MG63 (cell line): Measurements from ENCODE around the gene SH2D2A. TPM values are rescaled to one million over a fixed set of nuclear protein-coding genes. Genes with fewer than 3 reads are reported as not detected.

ENCODE experiments used
- DNase-seq: peaks from one replicate; pipeline ENCODE4 v3.0.0-alpha.2; 2020
- H3K27me3 ChIP-seq: fragments of 250-450 bp; sonication (Bioruptor Pico); 2 replicates; pipeline ENCODE4 v1.5.1; 2020; ENCODE audit warnings: mild to moderate bottlenecking, moderate library complexity
- H3K36me3 ChIP-seq: fragments of 250-450 bp; sonication (Bioruptor Pico); 2 replicates; pipeline ENCODE4 v1.5.1; 2020; ENCODE audit warnings: mild to moderate bottlenecking, moderate library complexity
- H3K4me3 ChIP-seq: fragments of 250-450 bp; sonication (Bioruptor Pico); 2 replicates; pipeline ENCODE4 v1.5.1; 2020; ENCODE audit warnings: mild to moderate bottlenecking, moderate library complexity
- H3K9me3 ChIP-seq: fragments of 250-450 bp; sonication (Bioruptor Pico); 2 replicates; pipeline ENCODE4 v1.5.1; 2020; ENCODE audit warnings: mild to moderate bottlenecking, moderate library complexity
- total RNA-seq: library from RNA; depleted of rRNA; stranded (reverse); fragments of >200 nt; shearing (Covaris generic); gene quantifications from 2 replicates; pipeline ENCODE4 v1.2.3, GENCODE V29; 2014; ENCODE audit warnings: low replicate concordance

The SH2D2A gene
- total RNA-seq, 1 experiment from 2014 or later, result not detected

DNA sequence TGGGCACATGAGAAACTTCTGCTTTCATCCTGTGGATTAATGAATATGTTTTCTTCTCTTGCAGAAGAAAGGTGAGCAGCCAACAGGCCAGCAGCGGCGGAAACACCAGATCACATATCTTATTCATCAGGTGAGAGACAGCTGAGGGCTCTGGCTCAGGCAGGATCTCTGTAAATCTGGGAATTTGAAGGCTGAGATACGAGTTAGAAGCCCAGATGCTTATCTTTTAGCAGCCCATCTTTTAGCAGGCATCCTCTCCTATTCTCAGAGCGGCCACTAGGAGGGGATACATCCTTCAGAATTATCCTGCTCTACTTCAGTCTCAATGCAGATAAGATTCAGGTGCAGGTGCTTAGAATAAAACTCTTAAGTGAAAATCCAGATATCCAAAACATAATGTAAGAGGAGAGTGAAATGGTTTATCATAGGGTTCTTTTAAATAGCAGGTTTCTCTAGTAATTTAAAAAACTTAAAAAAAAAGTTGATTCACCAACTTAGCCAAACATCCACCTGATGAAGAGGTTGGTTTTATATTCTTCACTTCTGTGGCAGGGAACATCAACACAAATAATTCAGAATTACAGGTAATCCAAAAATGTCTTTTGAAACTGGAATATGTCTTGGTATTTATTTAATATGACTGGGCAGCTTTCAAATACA is 19.3 kb downstream of the SH2D2A start:
- Histone ChIP-seq H3K4me3 (no peak overlapping the region), H3K27me3 (no peaks in the 10 kb centered on the region), H3K36me3 (peaks cover 90% of the 10 kb centered on the region), H3K9me3 (no peaks in the 10 kb centered on the region)
- DNase-seq, result no peak

DNA sequence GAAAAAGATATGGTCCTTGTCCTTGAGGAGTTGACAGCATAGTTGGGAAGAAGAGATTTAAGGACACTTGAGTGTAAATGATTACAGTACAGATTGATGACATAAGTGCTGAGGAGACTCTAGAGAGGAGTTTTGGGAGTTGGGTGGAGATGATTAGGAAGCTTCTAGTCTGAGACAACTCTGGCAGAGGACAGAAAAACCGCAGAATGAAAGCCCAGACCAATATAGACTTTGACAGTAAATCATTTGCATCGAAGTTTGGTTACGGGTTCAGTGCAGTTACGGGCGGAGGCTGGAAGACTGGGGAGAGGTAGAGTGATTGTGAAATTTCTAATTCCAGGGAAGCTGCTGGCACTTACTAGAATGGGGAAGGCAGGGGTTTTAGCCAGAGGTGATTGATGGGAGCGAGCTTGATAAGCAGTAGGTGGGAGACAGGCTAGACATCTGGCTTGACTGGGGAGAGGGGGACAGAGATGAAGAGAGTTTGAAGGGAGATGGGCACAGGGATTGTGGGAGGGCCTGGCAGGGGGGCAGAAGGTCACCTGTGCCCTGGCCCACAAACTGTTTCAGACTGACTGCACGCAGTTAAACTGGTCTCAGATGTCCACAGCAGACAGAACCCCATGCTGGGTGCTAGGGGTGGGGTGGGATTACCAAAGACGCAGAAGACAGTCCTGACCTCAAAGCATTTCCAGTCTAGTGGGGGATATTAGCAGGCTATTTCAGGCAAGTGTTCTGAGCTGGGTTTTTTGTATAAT is 20.1 kb downstream of the SH2D2A start:
- Histone ChIP-seq H3K36me3 (peaks cover 90% of the 10 kb centered on the region), H3K4me3 (no peak overlapping the region), H3K9me3 (no peaks in the 10 kb centered on the region), H3K27me3 (no peaks in the 10 kb centered on the region)
- no peak for DNase-seq

DNA sequence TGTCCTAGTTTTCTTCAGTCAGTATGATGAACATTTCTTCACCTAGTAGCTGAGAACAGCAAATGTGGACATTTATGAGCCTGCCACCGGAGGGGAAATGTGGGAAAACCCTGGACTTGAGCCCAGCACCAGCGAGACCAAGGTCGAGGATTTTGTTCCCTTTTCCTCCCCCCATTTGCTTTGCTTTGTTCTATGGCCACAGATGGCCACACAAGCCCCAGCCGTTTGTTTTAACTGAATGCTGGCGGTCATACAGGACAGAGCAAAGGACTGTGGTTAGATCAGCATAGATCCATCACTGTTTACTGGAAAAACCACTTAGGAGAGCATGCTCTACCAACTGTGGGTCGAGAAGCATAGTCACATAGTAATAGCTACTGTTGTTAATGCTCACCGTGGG is 20.9 kb downstream of the SH2D2A start:
- H3K4me3 ChIP-seq, result no peak overlapping the region
- H3K27me3 ChIP-seq, result no peaks in the 10 kb centered on the region
- H3K9me3 ChIP-seq, result no peaks in the 10 kb centered on the region
- DNase-seq, result no peak
- H3K36me3 ChIP-seq, result peaks cover 90% of the 10 kb centered on the region

DNA sequence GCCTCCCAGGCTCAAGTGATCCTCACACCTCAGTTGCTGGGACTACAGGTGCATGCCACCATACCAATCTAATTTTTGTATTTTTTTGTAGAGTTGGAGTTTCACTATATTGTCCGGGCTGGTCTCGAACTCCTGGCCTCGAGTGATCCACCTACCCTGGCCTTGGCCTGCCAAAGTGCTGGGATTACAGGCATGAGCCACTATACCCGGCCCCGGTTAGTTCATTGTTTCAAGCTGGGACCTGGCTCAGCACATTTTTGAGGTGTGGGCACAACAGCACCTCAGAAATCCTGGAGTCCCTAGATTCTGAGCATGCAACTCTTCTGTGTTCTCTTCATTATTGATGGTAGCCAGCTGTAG is 21.3 kb downstream of the SH2D2A start:
- DNase-seq, result no peak
- Histone ChIP-seq H3K4me3 (no peak overlapping the region), H3K9me3 (no peaks in the 10 kb centered on the region), H3K36me3 (peaks cover 92% of the 10 kb centered on the region), H3K27me3 (no peaks in the 10 kb centered on the region)

DNA sequence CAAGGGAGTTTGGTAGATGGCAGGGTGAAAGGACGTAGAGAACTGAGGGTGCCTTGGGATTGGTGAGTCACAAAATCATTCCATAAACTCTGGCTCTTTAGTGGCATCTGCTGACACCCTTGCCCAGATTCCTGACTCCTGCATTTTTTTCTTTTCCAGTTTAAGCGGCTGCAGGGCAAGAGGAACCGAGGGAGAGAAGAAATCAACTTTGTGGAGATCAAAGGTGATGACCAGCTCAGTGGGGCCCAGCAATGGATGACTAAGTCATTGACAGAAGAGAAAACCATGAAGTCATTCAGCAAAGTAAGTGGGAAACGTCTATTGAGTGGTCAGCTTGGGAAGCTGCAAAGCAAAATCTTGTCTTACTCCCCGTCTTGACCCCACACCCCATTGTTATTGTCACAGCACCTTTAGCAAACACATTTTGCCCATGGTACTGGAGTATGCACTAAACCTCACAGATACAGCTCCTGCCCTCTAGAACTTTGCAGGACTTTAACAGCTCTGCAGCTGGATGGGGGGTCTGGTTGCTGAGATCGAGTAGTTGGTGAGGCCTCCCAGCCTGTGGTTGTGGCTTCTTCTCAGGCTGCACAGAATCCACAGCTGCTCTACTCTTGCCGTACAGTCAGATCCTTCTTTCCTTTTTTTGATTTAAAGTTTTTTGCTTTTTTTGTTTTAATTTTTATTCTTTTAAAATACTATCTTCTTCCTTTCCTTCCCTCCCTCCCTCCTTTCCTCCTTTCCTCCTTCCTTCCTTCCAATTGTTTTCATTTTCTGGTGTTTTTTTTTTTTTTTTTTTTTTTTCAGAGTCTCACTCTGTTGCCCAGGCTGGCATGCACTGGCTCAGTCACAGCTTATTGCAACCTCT is 21.9 kb downstream of the SH2D2A start:
- DNase-seq, result no peak
- peaks cover 92% of the 10 kb centered on the region for H3K36me3 ChIP-seq
- no peaks in the 10 kb centered on the region for H3K27me3 ChIP-seq
- H3K4me3 ChIP-seq, result no peak overlapping the region
- no peaks in the 10 kb centered on the region for H3K9me3 ChIP-seq

DNA sequence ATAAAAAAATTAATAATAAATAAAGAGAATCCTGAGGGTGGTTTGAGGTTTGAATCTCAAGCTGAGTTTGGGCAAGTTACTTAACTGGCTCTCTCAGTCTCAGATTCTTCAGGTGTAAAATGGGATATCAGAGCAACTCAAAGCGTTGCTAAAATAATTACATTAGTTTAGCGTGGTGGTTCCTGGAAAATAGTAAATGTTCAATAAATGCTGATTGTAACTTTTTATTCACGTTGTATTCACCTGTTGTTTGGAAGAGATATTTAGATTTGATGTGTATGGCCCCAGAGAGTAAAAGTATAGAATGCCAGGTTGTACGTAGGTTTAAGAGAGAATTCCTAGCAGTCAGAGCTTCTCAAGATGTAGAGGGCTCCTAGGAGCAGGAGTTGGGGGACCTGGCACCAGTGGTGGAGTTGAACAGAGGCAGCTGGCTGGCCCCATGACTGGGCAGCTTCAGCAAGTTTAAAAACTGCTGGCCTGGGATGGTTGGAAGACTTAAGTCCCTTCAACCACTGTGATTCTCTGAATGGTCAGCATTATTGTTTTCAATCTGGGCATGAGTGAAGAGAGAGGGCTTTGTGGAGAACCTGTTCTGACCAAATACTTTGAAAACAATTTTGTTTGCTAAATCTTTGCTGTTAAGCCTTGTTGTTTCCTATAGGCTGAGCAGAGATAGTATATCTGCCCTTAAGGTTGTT is 26.9 kb downstream of the SH2D2A start:
- no peak for DNase-seq
- Histone ChIP-seq H3K36me3 (peaks cover 87% of the 10 kb centered on the region), H3K27me3 (no peaks in the 10 kb centered on the region), H3K9me3 (no peaks in the 10 kb centered on the region), H3K4me3 (no peak overlapping the region)

DNA sequence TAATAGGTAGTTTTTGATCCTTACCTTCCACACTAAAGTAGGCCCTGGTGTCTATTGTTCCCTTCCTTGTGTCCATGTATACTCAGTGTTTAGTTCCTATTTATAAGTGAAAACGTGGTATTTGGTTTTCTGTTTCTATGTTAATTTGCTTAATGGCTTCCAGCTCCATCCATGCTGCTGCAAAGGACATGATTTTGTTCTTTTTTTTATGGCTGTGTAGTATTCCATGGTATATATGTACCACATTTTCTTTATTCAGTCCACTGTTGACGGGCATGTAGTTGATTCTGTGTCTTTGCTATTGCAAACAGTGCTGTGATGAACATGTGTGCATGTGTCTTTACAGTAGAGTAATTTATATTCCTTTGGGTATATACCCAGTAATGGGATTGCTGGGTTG is 28.5 kb downstream of the SH2D2A start:
- H3K27me3 ChIP-seq, result no peaks in the 10 kb centered on the region
- no peak for DNase-seq
- peaks cover 85% of the 10 kb centered on the region for H3K36me3 ChIP-seq
- no peak overlapping the region for H3K4me3 ChIP-seq
- H3K9me3 ChIP-seq, result no peaks in the 10 kb centered on the region

DNA sequence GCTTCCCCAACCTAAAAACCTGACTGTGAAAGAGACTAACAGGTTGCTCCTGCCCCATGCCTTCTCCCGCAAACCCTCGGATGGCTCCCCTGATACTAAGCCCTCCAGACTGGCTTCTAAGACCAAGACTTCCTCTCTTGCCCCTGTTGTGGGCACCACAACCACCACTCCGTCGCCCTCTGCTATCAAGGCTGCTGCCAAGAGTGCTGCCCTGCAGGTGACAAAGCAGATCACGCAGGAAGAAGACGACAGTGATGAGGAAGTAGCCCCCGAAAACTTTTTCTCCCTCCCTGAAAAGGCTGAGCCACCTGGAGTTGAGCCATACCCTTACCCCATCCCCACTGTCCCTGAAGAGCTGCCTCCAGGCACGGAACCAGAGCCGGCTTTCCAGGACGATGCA is 30.0 kb downstream of the SH2D2A start:
- no peak overlapping the region for H3K4me3 ChIP-seq
- H3K9me3 ChIP-seq, result no peaks in the 10 kb centered on the region
- peaks cover 87% of the 10 kb centered on the region for H3K36me3 ChIP-seq
- DNase-seq, result no peak
- H3K27me3 ChIP-seq, result no peaks in the 10 kb centered on the region

DNA sequence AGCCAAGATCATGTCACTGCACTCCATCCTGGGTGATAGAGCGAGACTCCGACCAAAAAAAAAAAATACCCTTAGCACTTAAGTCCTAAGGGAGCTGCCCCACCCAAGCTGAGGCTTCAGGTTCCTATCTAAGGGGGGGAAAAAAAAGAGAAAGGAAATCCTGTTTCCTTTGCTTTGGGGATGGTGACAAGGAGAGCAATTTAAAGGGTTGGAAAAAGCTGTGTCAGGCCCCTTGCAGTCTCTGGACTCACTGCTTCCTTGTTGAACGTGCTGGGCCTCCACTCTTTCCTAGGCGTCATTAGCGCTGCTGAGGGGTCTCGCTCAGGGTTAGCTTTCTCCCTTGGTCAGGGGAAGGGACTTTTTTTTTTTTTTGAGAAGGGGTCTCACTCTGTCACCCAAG is 31.2 kb downstream of the SH2D2A start:
- Histone ChIP-seq H3K36me3 (peaks cover 83% of the 10 kb centered on the region), H3K4me3 (no peak overlapping the region)

DNA sequence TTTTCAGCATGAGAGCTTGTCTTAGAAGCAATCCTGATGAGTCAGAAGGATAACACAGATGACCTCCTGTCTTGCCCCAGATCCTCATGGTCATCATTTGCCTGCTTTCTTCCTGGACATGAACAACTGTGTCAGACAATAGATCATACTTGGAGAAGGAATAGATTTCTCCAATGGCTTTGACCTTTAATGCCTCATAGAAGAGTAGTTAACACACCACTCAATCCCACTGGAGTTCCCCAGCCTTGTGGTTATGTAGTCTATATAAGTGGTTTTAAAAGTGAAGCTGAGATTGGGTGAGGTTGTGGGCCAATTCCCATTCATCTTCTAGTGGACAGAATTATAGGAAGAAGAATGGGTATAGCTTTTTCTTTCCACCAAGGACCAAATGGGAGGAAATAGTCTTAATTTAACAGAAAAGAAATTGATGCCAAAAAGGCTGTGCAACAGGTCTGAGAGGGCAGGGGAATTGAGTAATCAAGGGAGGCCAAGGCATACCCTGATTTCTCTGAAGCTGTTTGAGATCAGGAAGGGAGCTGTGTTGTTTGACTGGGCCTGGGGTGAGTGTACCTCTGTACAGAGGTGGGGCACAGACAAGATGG is 35.0 kb downstream of the SH2D2A start:
- Histone ChIP-seq H3K4me3 (no peak overlapping the region), H3K36me3 (peaks cover 63% of the 10 kb centered on the region), H3K9me3 (no peaks in the 10 kb centered on the region), H3K27me3 (no peaks in the 10 kb centered on the region)
- DNase-seq, result no peak

More for the DNA sequence above, 31.2 kb downstream of the SH2D2A start:
- Histone ChIP-seq H3K27me3 (no peaks in the 10 kb centered on the region), H3K9me3 (no peaks in the 10 kb centered on the region)
- no peak for DNase-seq

DNA sequence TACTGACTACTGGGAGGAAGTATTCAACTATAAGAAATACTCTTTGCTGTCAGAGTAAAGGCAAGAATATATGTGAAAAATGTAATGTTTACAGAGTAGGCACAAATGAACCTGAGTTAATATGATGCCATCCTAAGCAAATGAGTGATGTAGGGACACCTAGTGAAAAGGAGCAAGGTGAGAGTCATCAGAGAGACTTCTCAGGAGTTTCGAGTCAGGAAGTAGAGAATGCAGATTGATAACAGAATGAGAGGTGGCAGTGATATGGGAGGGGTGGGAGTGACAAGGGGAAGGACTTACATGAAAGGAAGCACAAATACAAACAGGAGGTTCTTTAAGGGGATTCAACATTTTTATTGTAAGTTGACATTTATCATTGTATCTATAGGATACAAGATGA is 39.1 kb downstream of the SH2D2A start:
- no peaks in the 10 kb centered on the region for H3K27me3 ChIP-seq
- no peaks in the 10 kb centered on the region for H3K9me3 ChIP-seq
- no peak overlapping the region for H3K4me3 ChIP-seq
- H3K36me3 ChIP-seq, result peaks cover 45% of the 10 kb centered on the region
- no peak for DNase-seq

DNA sequence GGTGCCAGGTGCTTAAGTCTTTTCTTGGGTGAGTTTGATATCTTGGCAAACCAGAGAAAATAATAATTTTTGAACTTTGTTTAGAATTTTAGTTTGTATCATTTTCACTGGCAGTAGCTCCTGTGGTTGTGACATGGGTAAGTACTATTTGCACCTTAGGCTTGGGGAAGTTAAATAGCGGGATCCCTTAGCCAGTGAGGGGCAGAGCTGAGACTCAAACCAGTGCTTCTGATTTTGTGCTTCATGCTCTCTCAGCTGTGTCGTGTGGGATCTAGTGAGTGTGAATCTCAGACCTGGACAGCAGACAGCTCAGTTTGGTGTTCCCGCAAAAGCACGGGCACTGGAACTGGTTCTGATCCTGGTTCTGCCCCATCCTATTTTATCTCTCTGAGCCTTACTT is 39.7 kb downstream of the SH2D2A start:
- H3K9me3 ChIP-seq, result no peaks in the 10 kb centered on the region
- no peaks in the 10 kb centered on the region for H3K27me3 ChIP-seq
- H3K36me3 ChIP-seq, result peaks cover 45% of the 10 kb centered on the region
- H3K4me3 ChIP-seq, result no peak overlapping the region
- DNase-seq, result no peak

DNA sequence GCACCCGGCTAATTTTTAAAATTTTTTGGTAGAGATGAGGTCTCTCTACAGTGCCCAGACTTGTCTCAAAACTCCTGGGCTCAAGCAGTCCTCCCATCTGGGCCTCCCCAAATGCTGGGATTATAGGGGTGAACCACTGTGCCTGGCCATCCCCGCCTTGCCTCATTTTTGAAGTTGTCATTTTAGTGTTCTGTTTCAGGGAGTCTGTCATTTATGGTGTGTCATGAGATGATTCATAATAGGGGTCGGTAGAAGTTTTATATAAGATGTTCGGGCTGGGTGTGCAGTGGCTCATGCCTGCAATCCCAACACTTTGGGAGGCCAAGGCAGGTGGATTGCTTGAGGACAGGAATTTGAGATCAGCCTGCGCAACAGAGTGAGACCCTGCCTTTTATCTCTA is 40.8 kb downstream of the SH2D2A start:
- Histone ChIP-seq H3K36me3 (peaks cover 48% of the 10 kb centered on the region), H3K4me3 (no peak overlapping the region), H3K9me3 (no peaks in the 10 kb centered on the region), H3K27me3 (no peaks in the 10 kb centered on the region)
- DNase-seq, result no peak

DNA sequence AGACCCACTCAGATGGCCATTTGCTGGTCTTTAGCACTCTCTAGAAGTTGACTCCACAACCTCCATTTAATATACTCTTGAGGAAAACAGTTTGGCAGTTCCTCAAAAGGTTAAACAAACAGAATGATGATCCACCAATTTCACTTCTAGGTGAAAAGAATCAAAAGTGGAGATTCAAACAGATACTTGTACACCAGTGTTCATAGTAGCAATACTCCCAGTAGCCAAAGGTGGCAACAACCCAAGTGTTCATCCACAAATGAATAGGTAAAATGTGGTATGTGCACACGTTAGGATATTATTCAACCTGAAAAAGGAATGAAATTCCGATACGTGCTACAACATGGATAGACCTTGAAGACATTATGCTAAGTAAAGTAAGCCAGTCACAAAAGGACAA is 43.0 kb downstream of the SH2D2A start:
- DNase-seq, result no peak
- H3K36me3 ChIP-seq, result peaks cover 53% of the 10 kb centered on the region

DNA sequence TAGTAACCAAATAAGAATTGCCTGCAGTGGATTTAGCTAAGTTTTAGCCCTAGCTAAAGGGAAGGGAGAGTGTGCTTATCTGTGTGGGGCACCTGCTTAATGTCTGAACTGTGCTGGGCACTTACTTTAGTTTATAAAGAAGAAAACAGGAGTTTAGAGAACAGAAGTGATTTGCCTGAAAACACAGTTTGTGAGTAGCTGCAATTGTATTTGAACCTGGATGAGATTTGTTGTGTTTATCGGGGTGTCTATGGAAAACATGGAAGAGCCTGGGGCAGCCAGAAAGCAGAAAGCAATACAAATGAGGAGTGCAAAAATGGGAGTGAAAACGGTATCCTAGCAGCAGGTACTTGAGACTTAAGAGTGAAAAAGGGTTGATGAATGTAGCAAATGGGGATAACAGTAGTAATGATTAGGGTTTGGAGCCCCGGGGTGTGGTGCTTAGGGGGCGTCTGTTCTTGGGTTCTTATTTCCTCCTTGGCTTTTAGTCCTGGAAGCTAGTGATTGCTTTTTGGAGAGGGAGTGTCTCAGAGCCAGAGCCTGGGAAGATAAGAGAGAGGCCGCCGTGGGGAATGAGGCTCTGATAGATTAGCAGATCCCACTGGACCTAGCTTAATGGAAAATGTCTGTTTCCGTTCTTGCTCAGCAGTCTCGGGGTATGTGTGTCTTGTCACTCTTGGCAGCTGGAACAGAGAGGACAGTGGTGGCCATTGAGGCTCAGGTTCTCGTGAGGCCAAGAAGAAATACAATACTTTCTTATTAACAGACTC is 43.7 kb downstream of the SH2D2A start:
- H3K4me3 ChIP-seq, result no peak overlapping the region
- H3K36me3 ChIP-seq, result peaks cover 60% of the 10 kb centered on the region
- H3K9me3 ChIP-seq, result no peaks in the 10 kb centered on the region
- DNase-seq, result no peak
- no peaks in the 10 kb centered on the region for H3K27me3 ChIP-seq

More for the DNA sequence above, 43.0 kb downstream of the SH2D2A start:
- H3K9me3 ChIP-seq, result no peaks in the 10 kb centered on the region
- H3K27me3 ChIP-seq, result no peaks in the 10 kb centered on the region
- no peak overlapping the region for H3K4me3 ChIP-seq

DNA sequence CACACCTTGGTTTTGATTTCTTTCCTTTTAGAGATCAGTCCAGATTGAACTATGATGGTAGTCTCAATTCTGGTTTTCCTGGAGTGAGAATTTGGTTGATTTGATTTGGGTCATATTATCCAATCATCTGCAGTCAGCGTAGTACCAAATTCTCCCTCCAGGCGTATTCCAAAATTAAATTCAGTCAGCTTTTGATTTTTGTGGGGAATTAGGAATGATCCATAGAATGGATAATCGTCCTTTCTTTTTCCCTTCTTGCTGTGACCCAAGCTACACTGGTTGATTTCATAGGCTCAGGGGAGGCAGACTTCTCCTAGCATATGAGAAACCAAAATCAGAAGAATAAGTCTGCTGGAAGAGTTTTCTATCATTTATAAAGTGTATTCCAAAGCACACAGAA is 44.4 kb downstream of the SH2D2A start:
- no peak overlapping the region for H3K4me3 ChIP-seq
- DNase-seq, result no peak

More for the DNA sequence above, 44.4 kb downstream of the SH2D2A start:
- H3K36me3 ChIP-seq, result peaks cover 62% of the 10 kb centered on the region
- H3K27me3 ChIP-seq, result no peaks in the 10 kb centered on the region
- H3K9me3 ChIP-seq, result no peaks in the 10 kb centered on the region
